Pancreas (tissue), 10 donors: ENCODE measurements around the gene MAD2L2. TPM values are rescaled to one million over a fixed set of nuclear protein-coding genes. Genes with fewer than 3 reads are reported as not detected.
A peak's percentile ranks its signal among the peaks of the same experiment; 100 is the strongest.

Experiments used
- ATAC-seq, 4 donors: fragments of 200-7000 bp; cut with Tn5 transposase; one replicate each; pipeline versions ENCODE4 v1.8.0 to v1.9.1; 2020; ENCODE audit warnings: mild to moderate bottlenecking in 4 of 4, moderate library complexity in 4 of 4
- DNase-seq, 6 donors: peaks; one replicate each; pipeline ENCODE4 v3.0.0-alpha.2; 2020
- FAIRE-seq: peaks from 2 replicates; lab custom pipeline; 2012; peaks lifted over from hg19 to GRCh38; lab: Jason Lieb, UNC
- H3K27ac ChIP-seq, 4 donors: fragments of 200-600 bp; sonication (generic); 1 replicate in 3 of 4; 2 replicates in 1 of 4; pipeline versions ENCODE4 v1.5.0 to v1.8.0; 2020
- H3K27me3 ChIP-seq, 4 donors: fragments of 200-600 bp; one replicate each; pipeline ENCODE4 v1.8.0; 2021
- H3K36me3 ChIP-seq, 3 donors: fragments of 200-600 bp; sonication (generic) in 1 of 3; one replicate each; pipeline versions ENCODE4 v1.5.0 to v1.8.0; 2020 to 2021
- H3K4me1 ChIP-seq, 3 donors: fragments of 200-600 bp; one replicate each; pipeline ENCODE4 v1.8.0; 2021
- H3K4me3 ChIP-seq, 4 donors: fragments of 200-600 bp; sonication (generic) in 2 of 4; one replicate each; pipeline versions ENCODE4 v1.5.0 to v1.8.0; 2020 to 2021
- H3K9me3 ChIP-seq, 4 donors: fragments of 200-600 bp; one replicate each; pipeline ENCODE4 v1.8.0; 2021
- CTCF ChIP-seq, 4 donors: fragments of 200-600 bp; sonication (generic) in 3 of 4; IDR thresholded peaks; one replicate each; pipeline versions ENCODE4 v1.5.0 to v1.8.0; 2021; ENCODE audit warnings: antibody characterized with exemption in 4 of 4
- WGBS, 2 donors: extraction: QIAGEN DNeasy Blood & Tissue Kit; methylation state at CpG; one replicate each; pipeline ENCODE4 v1.1.7; 2013; 5-methylcytosine and 5-hydroxymethylcytosine counted together
- intact Hi-C, 3 donors: fragments of 100-400 bp; cut with DNase I; formaldehyde crosslinking; loops; one replicate each; pipeline versions ENCODE4 v1.11.1 to v1.14.2; 2022
- polyA plus RNA-seq, 2 donors: library from polyadenylated mRNA; stranded (reverse); fragments of 200-250 nt; gene quantifications; one replicate each; pipeline ENCODE4 v1.2.3, GENCODE V29; 2013
- total RNA-seq, 6 donors: library from RNA; stranded (reverse); fragmentation: NEBNext Ultra II Directional in 4 of 6; extraction: Animal tissue kit (Norgen Biotek cat#: 25700) in 4 of 6; gene quantifications; one replicate each; pipeline versions ENCODE4 v1.2.1 to v1.2.4, GENCODE V29; 2021 to 2023
- donor health status: healthy with polysubstance abuse.
- donor health status: DM: no; HTN: no; CAD: no; lungs with moderate emphysema.
- donor health status: DM: no; HTN: no; CAD: no.
- donor health status: control.
- donor health status: control.
- donor health status: Bipolar disorder and iron deficiency.
- donor health status: DM: yes; HTN: yes; CAD: no.
- donor health status: DM: no; HTN: no; CAD: no.
- donor health status: DM: no; HTN: no; CAD: no.
- donor health status: DM: yes; HTN: yes; CAD: no.

Gene MAD2L2
- total and polyA plus RNA-seq, 8 donors, result 15.6 to 27.0 (median 22.4) TPM

GRCh38 chr1:11703357-11704193 is 22.6 kb upstream of the MAD2L2 start:
- intact Hi-C loops, result no loop called here
- Histone ChIP-seq H3K27me3 (peaks cover 0 to 10% (median 0%) of the 10 kb centered on the region in 4 donors), H3K4me3 (no peak overlapping the region), H3K36me3 (no peaks in the 10 kb centered on the region), H3K27ac (no peak overlapping the region), H3K9me3 (no peaks in the 10 kb centered on the region), H3K4me1 (no peaks in the 10 kb centered on the region)
- ATAC-seq (no peak), FAIRE-seq (no peak), DNase-seq (no peak)
- no peak for TF ChIP-seq CTCF (IDR thresholded peaks at IDR 0.05)
- 50 to 69% methylated on average over 8 of the region's 8 CpGs for WGBS, 2 donors

GRCh38 chr1:11701981-11702803 is 21.2 kb upstream of the MAD2L2 start:
- no peak for TF ChIP-seq CTCF (IDR thresholded peaks at IDR 0.05)
- H3K9me3 ChIP-seq, result no peaks in the 10 kb centered on the region
- H3K27me3 ChIP-seq, result peaks cover 0 to 10% (median 0%) of the 10 kb centered on the region in 4 donors
- intact Hi-C loops, result no loop called here
- WGBS, 2 donors, result 70 to 80% methylated on average over 15 of the region's 15 CpGs
- H3K4me1 ChIP-seq, result no peaks in the 10 kb centered on the region
- H3K4me3 ChIP-seq, result no peak overlapping the region
- FAIRE-seq (no peak), ATAC-seq (no peak), DNase-seq (no peak)
- H3K27ac ChIP-seq, result no peak overlapping the region
- H3K36me3 ChIP-seq, result no peaks in the 10 kb centered on the region

GRCh38 chr1:11701551-11701961 is 20.6 kb upstream of the MAD2L2 start:
- H3K27ac ChIP-seq, result no peak overlapping the region
- H3K27me3 ChIP-seq, result peaks cover 0 to 10% (median 0%) of the 10 kb centered on the region in 4 donors
- intact Hi-C loops, result no loop called here
- H3K36me3 ChIP-seq, result no peaks in the 10 kb centered on the region
- ATAC-seq, result peak in 1 of 4 donors; percentile 28
- no peak overlapping the region for H3K4me3 ChIP-seq
- H3K9me3 ChIP-seq, result no peaks in the 10 kb centered on the region
- DNase-seq, result no peak
- TF ChIP-seq CTCF (IDR thresholded peaks at IDR 0.05), result no peak
- 27 to 31% methylated on average over 15 of the region's 15 CpGs for WGBS, 2 donors
- no peaks in the 10 kb centered on the region for H3K4me1 ChIP-seq
- no peak for FAIRE-seq

GRCh38 chr1:11700601-11701467 is 19.9 kb upstream of the MAD2L2 start:
- intact Hi-C loops, result no loop called here
- no peak for TF ChIP-seq CTCF (IDR thresholded peaks at IDR 0.05)
- Histone ChIP-seq H3K9me3 (no peaks in the 10 kb centered on the region), H3K27ac (no peak overlapping the region), H3K36me3 (no peaks in the 10 kb centered on the region), H3K4me1 (no peaks in the 10 kb centered on the region), H3K4me3 (no peak overlapping the region), H3K27me3 (peaks cover 0 to 10% (median 0%) of the 10 kb centered on the region in 4 donors)
- no peak for FAIRE-seq
- no peak for ATAC-seq
- DNase-seq, result no peak
- WGBS, 2 donors, result 41 to 47% methylated on average over 34 of the region's 34 CpGs
